GM19467 (cell line): ENCODE measurements around the gene KATNAL2.
A peak's percentile ranks its signal among the peaks of the same experiment; 100 is the strongest.

ENCODE experiments used
- ATAC-seq: cut with Tn5 transposase; IDR thresholded peaks from one replicate; pipeline ENCODE4 v1.9.1; 2021; ENCODE audit warnings: mild to moderate bottlenecking, moderate library complexity; ENCODE audit not compliant: unreplicated experiment

Gene KATNAL2, protein sequence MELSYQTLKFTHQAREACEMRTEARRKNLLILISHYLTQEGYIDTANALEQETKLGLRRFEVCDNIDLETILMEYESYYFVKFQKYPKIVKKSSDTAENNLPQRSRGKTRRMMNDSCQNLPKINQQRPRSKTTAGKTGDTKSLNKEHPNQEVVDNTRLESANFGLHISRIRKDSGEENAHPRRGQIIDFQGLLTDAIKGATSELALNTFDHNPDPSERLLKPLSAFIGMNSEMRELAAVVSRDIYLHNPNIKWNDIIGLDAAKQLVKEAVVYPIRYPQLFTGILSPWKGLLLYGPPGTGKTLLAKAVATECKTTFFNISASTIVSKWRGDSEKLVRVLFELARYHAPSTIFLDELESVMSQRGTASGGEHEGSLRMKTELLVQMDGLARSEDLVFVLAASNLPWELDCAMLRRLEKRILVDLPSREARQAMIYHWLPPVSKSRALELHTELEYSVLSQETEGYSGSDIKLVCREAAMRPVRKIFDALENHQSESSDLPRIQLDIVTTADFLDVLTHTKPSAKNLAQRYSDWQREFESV

GRCh38 chr18:46917108-46917802 lies at the start of gene KATNAL2, which contains the start of gene PIAS2:
Gene KATNAL2, plus strand, starts transcription at chr18:46917602. Its CDS starts 29,271 bp downstream, at chr18:46946873.
Gene PIAS2, minus strand, starts transcription at chr18:46917507. Its CDS starts 162 bp downstream, at chr18:46917345.
- peak; percentile 78 for ATAC-seq

DNA sequence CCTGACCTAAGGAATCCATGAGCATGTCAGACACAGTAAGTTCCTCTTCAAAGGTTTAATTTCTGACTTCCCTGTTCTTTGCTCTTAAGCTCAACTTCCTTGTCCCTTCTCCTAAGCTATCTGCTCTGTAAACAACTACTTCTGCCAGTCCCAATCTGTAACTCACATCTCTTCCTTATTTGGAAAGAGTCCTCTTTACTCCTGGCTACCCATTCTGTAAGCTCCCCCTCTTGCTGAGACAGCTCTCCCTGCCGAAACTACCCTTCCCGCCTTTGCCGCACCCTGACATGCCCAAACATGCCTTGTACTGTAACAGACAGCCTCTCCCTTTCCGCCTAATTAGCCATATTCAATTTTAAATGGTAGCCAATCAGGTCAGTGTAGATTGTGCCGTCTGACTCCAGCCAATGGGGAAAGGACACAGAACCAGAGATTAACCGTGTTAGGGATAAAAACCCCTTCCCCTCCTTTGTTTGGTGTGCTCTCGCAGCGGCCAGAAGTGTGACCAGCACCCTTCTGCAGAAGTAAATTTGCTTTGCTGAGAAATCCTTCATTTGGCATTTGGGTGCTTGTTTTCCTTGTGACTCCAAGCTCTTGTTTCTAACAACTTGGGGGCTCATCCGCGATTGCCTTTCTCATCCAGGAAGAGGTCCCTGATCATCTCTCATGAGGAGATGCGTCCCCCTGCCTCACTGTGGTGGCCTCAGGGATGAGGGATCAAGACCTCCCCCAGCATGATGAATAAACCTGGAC lies 49.1 kb upstream of the KATNAL2 start:
- ATAC-seq = no peak

DNA sequence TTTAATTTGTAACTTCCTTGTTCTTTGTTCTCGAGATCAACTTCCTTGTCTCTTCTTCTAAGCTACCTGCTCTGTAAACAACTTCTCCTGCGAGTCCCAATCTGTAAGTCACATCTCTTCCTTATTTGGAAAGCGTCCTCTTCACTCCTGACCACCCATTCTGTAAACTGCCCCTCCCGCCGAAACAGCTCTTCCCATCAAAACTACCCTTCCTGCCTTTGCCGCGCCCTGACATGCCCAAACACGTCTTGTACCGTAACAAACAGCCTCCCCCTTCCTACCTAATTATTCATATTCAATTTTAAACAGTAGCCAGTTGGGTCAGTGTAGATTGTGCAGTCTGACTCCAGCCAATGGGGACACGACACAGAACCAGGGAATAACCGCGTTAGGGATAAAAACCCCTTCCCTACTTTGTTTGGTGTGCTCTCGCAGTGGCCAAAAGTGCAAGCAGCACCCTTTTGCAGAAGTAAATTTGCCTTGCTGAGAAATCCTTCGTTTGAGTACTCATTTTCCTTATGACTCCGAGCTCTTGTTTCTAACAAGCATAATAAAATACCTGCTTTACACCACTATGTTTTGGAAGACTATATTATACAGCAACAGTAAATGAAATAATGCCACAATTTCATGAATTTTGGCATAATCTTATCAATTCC lies 39.9 kb upstream of the KATNAL2 start:
- no peak for ATAC-seq

DNA sequence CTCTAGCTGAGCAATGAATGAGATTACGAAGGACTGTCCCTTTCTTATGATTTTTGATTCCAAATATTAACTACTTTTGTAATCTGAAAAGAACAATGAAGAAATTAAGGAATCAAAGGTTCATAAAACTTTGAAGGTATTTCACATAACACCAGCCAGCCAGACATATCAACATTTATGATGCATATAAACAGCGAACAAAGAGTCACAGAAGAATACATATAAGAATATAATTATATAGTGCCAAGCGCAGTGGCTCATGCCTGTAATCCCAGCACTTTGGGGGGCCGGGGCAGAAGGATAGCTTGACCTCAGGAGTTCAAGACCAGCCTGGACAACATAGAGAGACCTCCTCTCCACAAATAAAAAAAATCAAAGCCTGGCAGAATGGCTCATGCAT lies 34.2 kb upstream of the KATNAL2 start:
- ATAC-seq = no peak

DNA sequence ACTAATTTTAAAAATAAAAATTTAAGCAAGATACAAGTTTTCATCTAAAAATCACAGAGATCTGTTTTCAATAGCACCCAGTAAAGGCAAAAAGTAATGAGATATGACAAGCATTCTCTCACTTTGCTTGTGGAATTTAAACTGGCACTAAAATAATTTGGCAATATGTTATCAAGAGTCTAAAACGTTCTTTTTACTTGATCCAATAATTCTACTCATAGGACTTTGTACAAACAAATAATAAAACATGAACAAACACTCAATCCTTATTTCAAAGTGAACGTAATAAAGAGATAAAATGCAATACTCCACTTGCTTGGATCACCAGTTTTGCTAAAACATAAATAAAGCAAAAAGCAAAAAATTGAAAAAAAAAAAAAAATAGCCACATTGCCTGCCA lies 30.5 kb upstream of the KATNAL2 start:
- no peak for ATAC-seq

- ATAC-seq = no peak
These were observed 28.4 kb upstream of the KATNAL2 start for GRCh38 chr18:46888965-46889364.

DNA sequence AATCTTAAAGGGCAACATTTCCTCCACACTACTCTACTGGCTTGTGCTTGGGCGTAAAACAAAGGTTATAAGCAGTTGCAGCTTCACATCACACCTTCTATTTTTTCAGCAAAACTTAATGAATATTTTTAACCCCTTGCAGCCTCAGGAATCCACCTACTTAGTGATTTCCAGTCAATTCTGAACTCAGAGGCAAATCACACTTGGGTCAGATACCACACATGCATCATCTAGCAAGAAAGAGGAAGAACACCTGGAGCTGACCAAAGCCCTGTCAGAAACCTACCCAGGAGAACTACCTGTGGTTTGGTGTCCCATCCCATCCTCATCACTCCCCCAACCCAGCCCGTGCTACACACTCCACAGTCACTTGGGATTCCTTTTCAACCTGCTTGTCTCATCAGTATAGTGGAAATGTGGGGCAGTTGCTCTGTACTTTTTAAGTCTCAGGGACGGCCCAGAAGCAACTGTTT lies 25.6 kb upstream of the KATNAL2 start:
- ATAC-seq = peak; percentile 86

DNA sequence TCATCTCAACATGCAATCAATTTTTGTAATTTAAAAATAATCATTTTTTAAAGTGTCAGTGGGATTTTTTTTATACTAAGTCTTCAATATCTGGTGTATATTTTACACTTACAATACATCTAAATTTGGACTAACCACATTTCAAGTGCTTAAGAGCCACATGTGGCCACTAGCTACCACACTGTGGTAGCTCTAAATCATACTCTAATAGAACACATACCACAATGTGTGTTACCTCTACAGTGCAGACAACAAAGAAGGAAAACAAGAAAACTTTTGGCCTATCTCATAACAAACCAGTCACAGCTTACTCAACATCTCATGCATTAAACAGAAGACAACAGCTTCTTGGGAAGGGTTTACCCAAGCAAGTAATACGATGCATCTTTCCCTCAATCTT lies 24.6 kb upstream of the KATNAL2 start:
- ATAC-seq = peak; percentile 39

DNA sequence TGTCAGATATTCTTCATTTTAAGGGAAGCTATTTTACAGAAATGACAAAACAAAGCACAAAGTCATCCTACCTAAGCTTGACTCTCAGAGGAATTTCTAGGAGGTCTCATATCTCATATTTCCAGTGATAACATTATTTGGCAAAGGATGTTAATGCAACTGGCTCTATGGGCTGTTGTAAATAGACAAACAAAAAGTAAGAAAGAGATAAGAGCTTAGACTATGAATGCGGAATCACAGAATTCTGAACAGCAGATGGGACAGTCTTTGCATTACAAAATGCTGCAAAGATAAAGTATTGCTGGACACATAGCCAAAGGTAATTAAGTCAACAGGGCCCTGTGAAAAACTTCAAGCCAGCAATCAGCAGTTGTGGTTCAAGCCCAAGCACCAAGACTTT lies 24.0 kb upstream of the KATNAL2 start:
- ATAC-seq = no peak

- ATAC-seq = no peak
These were observed 23.3 kb upstream of the KATNAL2 start for GRCh38 chr18:46894124-46894523.

- ATAC-seq = no peak
These were observed 18.0 kb upstream of the KATNAL2 start for GRCh38 chr18:46899274-46899948.

DNA sequence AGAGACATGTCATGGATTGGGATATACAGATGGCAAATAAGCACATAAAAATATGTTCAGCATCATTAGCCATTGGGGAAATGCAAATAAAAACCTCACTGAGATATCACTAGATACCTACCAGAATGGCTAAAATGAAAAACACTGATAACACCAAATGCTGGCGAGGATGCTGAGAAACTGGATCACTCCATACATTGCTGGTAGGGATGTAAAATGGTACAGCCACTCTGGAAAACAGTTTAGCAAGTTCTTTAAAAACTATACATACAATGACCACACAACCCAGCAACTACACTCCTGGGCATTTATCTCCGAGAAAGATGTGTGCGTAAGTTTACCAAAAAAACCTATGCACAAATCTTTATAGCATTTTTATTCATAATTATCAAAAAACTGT lies 14.0 kb upstream of the KATNAL2 start:
- no peak for ATAC-seq

DNA sequence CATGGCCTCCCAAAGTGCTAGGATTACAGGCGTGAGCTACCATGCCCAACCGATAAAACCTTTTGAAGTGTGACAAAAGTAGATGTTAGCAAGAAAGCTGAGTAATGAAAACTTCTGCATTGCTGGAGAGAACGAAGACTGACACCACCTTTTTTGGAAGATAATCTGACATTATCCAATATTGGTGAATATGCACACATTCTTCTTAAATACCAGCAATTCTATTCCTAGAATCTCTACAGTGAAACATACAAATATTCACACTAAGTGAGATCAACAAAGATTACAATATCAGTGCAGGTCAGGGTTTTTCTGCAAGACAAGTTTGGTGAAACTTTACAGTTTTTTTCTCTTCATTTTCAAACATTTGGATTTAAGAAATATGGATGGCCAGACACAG lies 7.9 kb upstream of the KATNAL2 start:
- ATAC-seq = no peak

GRCh38 chr18:46910856-46911255 lies 6.5 kb upstream of the KATNAL2 start:
- ATAC-seq = no peak

- no peak for ATAC-seq
These were observed 1.4 kb upstream of the KATNAL2 start for GRCh38 chr18:46915800-46916550.

DNA sequence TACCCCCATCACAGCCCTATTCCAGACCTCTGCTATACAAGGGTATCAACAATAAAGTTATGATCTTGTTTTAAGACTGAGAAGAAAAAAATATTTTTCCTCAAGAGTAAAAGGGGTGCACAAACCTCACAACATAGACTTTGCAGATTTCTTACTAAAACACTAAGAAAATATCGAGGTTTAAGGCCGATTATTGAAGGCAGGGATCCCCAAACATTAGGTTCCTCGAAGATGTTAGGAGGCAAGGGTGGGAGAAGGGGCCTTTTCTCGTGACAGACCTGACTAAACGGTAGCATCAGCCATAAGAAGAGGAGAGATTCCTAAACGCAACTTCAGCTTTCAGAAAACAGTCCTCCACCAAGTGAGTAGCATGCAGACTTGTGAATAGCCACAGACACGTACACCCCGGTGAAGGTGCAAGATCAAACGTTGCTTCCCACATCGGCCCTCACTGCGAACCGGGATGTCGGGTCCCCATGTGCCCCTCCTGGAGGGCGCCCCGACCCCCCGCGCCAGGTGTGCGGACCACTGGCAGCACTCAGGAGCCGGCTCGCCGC lies 773 bp upstream of the KATNAL2 start:
- ATAC-seq = peak; percentile 34

DNA sequence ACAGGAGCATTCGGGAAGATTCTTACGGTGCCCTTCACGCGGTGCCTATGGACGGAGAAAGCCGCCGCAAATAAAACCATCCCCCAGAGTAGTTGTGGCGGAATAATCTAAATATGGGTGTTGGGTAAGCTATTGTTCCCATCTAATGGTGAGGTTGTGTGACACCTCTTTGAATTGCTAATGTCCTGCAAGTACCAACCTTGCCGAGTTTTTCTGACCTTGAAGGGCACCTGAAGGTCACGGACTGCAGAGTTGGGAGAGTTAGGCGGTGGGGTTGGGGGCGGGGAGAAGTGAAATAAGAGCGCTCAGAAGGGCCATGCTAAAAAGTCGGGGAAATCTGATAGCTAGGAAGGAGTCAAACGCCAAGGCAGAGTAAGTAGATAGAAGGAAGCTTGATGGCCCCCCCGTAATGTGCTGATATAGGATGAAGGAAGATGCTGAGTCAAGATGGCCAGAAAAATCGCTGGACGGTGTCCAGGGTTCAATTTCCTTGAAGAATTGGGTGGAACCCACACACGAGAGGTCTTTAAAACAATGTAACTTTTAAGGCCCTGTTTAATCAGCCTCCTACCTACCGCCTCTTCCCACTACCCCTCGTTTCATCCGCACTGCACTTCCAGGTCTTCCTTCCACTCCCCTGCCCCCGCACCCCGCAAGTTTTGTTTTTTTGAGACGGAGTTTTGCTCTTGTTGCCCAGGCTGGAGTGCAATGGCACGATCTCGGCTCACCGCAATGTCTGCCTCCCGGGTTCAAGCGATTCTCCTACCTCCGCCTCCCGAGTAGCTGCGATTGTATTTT lies 600 bp downstream of the KATNAL2 start:
- peak; percentile 7 for ATAC-seq

GRCh38 chr18:46920067-46920466 lies 2.7 kb downstream of the KATNAL2 start:
- no peak for ATAC-seq
